HepG2 (cell line): ENCODE results near the gene PARD3. TPM values are rescaled to one million over a fixed set of nuclear protein-coding genes. Genes with fewer than 3 reads are reported as not detected.

Experiments
- ATF5 ChIP-seq: sonication (generic); formaldehyde crosslinking; IDR thresholded peaks from 2 replicates; pipeline ENCODE4 v1.4.0; 2020; ENCODE audit warnings: mild to moderate bottlenecking, low read depth, missing genetic modification reagents
- BRCA1 ChIP-seq: sonication (generic); formaldehyde crosslinking; IDR thresholded peaks from 2 replicates; pipeline ENCODE4 v1.4.0; 2020; ENCODE audit warnings: missing genetic modification reagents
- GMEB1 ChIP-seq: sonication (generic); formaldehyde crosslinking; IDR thresholded peaks from 2 replicates; pipeline ENCODE4 v1.5.1; 2020; ENCODE audit warnings: missing genetic modification reagents, mild to moderate bottlenecking, borderline replicate concordance
- HDAC6 ChIP-seq: fragments of 200-600 bp; sonication (generic); IDR thresholded peaks from 2 replicates; pipeline ENCODE4 v1.7.0; 2017; ENCODE audit warnings: mild to moderate bottlenecking, antibody characterized with exemption, low read length, low read depth
- HINFP ChIP-seq: sonication (generic); formaldehyde crosslinking; IDR thresholded peaks from 2 replicates; pipeline ENCODE4 v1.4.0; 2020; ENCODE audit warnings: low read depth, mild to moderate bottlenecking, missing genetic modification reagents
- JDP2 ChIP-seq: sonication (generic); formaldehyde crosslinking; IDR thresholded peaks from 2 replicates; pipeline ENCODE4 v1.8.1; 2022; ENCODE audit warnings: missing genetic modification reagents, borderline replicate concordance
- MXI1 ChIP-seq: IDR thresholded peaks from 3 replicates; pipeline ENCODE4 v1.6.1; 2012; ENCODE audit warnings: low read depth, low read length, inconsistent platforms, borderline replicate concordance
- NAIF1 ChIP-seq: sonication (generic); formaldehyde crosslinking; IDR thresholded peaks from 2 replicates; pipeline ENCODE4 v1.5.0; 2020; ENCODE audit warnings: mild to moderate bottlenecking, missing genetic modification reagents, borderline replicate concordance
- PAF1 ChIP-seq: IDR thresholded peaks from 2 replicates; pipeline ENCODE4 v1.6.1; 2016; ENCODE audit warnings: missing genetic modification reagents, missing compliant biosample characterization
- RAD51 ChIP-seq: fragments of 450-650 bp; IDR thresholded peaks from 2 replicates; pipeline ENCODE4 v1.6.1; 2016; ENCODE audit warnings: borderline replicate concordance
- RBAK ChIP-seq: sonication (generic); formaldehyde crosslinking; IDR thresholded peaks from 2 replicates; pipeline ENCODE4 v1.5.1; 2020; ENCODE audit warnings: mild to moderate bottlenecking, missing genetic modification reagents
- SNAPC5 ChIP-seq: sonication (generic); formaldehyde crosslinking; IDR thresholded peaks from 2 replicates; pipeline ENCODE4 v1.8.1; 2023; ENCODE audit warnings: mild to moderate bottlenecking, missing genetic modification reagents, borderline replicate concordance
- SSRP1 ChIP-seq: IDR thresholded peaks from 2 replicates; pipeline ENCODE4 v1.6.1; 2016; ENCODE audit warnings: control low read depth
- TFDP2 ChIP-seq: sonication (generic); formaldehyde crosslinking; IDR thresholded peaks from 2 replicates; pipeline ENCODE4 v1.4.0; 2020; ENCODE audit warnings: missing genetic modification reagents
- ZFP1 ChIP-seq: IDR thresholded peaks from 2 replicates; pipeline ENCODE4 v1.6.1; 2016
- ZNF546 ChIP-seq: sonication (generic); formaldehyde crosslinking; conservative IDR thresholded peaks from 2 replicates; pipeline ENCODE4 v1.8.1; 2023; ENCODE audit warnings: mild to moderate bottlenecking, missing genetic modification reagents
- ZNF674 ChIP-seq: sonication (generic); formaldehyde crosslinking; IDR thresholded peaks from 2 replicates; pipeline ENCODE4 v1.5.0; 2020; ENCODE audit warnings: low read depth, mild to moderate bottlenecking, missing genetic modification reagents
- ZNF740 ChIP-seq: sonication (generic); formaldehyde crosslinking; IDR thresholded peaks from 2 replicates; pipeline ENCODE4 v1.4.0; 2020; ENCODE audit warnings: missing genetic modification reagents
- ZNF770 ChIP-seq: sonication (generic); formaldehyde crosslinking; IDR thresholded peaks from 2 replicates; pipeline ENCODE4 v1.5.0; 2020; ENCODE audit warnings: mild to moderate bottlenecking, missing genetic modification reagents
- ZNF780A ChIP-seq: sonication (generic); formaldehyde crosslinking; IDR thresholded peaks from 2 replicates; pipeline ENCODE4 v1.8.0; 2022; ENCODE audit warnings: mild to moderate bottlenecking, missing genetic modification reagents, moderate library complexity
- ZNF790 ChIP-seq: sonication (generic); formaldehyde crosslinking; IDR thresholded peaks from 2 replicates; pipeline ENCODE4 v1.8.0; 2022; ENCODE audit warnings: missing genetic modification reagents, mild to moderate bottlenecking, borderline replicate concordance
- polyA plus RNA-seq, 8 experiments: library from polyadenylated mRNA; depleted of rRNA in 3 of 8; stranded (reverse) in 7 of 8; unstranded in 1 of 8; fragments of >200 nt; fragmentation: Illumina TruSeq in 4 of 8; extraction: Trizol in 4 of 8; gene quantifications; 2 replicates each; pipeline versions ENCODE4 v1.2.1 to v1.2.3, GENCODE V29; 2011 to 2016; ENCODE audit warnings: low read depth in 4 of 8, missing spikeins in 1 of 8, mixed read lengths in 1 of 8; ENCODE audit not compliant: insufficient read depth in 1 of 8
- total RNA-seq, 5 experiments: library from RNA; depleted of rRNA; stranded (reverse); fragments of >200 nt; fragmentation: Illumina TruSeq; extraction: Trizol; gene quantifications; 2 replicates each; pipeline ENCODE4 v1.2.3, GENCODE V29; 2016; ENCODE audit warnings: low read depth in 1 of 5

Gene PARD3
- total and polyA plus RNA-seq, 2 of the 13 experiments (the other 11 are each of a cell fraction or from before 2014, with no cell fraction given) = 40.9 to 60.0 TPM

- TF ChIP-seq ZNF770 (peak; percentile 47; the same call in 1 of the 2 replicates), JDP2 (CRISPR knock-in tag) (no peak), HDAC6 (no peak), TFDP2 (peak; percentile 41), ZNF780A (CRISPR knock-in tag) (no peak), ZNF546 (CRISPR knock-in tag) (no peak), ZNF740 (CRISPR knock-in tag) (no peak; the same call in 1 of the 2 replicates), MXI1 (no peak), GMEB1 (CRISPR knock-in tag) (0 out of 2 replicates have a peak, but pooled peaks have one; percentile 35), ZNF790 (CRISPR knock-in tag) (no peak), SNAPC5 (CRISPR knock-in tag) (no peak), HINFP (0 out of 2 replicates have a peak, but pooled peaks have one; percentile 36), ZFP1 (CRISPR knock-in tag) (peak; percentile 85; the same call in 1 of the 2 replicates), RBAK (peak; percentile 84), NAIF1 (CRISPR knock-in tag) (peak; percentile 58; the same call in 1 of the 2 replicates), RAD51 (no peak), PAF1 (CRISPR knock-in tag) (no peak), BRCA1 (CRISPR knock-in tag) (peak; percentile 74; the same call in 1 of the 2 replicates), SSRP1 (peak; percentile 94), ZNF674 (no peak), ATF5 (CRISPR knock-in tag) (no peak)
Observed at GRCh38 chr10:34121125-34121753, 693.9 kb downstream of the PARD3 start (continued).
